Loucy (cell line): Measurements from ENCODE around the gene SLC17A3.

Experiments
- H2AFZ ChIP-seq: fragments of 200-600 bp; sonication (generic); 2 replicates; pipeline ENCODE4 v1.6.0; 2016; ENCODE audit warnings: antibody characterized with exemption, mild to moderate bottlenecking, low read length, moderate library complexity
- H3F3A ChIP-seq: fragments of 200-600 bp; 2 replicates; pipeline ENCODE4 v1.6.0; 2016; ENCODE audit warnings: antibody characterized with exemption, low read depth, mild to moderate bottlenecking
- H3K27me3 ChIP-seq: fragments of 200-600 bp; sonication (generic); 2 replicates; pipeline ENCODE4 v1.6.1; 2014; ENCODE audit warnings: low read length, mild to moderate bottlenecking; ENCODE audit not compliant: insufficient read depth, poor library complexity, severe bottlenecking
- H3K36me3 ChIP-seq: fragments of 200-600 bp; sonication (generic); 2 replicates; pipeline ENCODE4 v1.6.1; 2016; ENCODE audit warnings: low read length; ENCODE audit not compliant: insufficient read depth
- H3K4me1 ChIP-seq: fragments of 200-600 bp; sonication (generic); 2 replicates; pipeline ENCODE4 v1.5.1; 2014; ENCODE audit warnings: low read length, mild to moderate bottlenecking; ENCODE audit not compliant: insufficient read depth, poor library complexity, severe bottlenecking
- H3K4me2 ChIP-seq: fragments of 200-600 bp; sonication (generic); 2 replicates; pipeline ENCODE4 v1.6.0; 2014; ENCODE audit warnings: antibody characterized with exemption, low read length, low read depth, mild to moderate bottlenecking; ENCODE audit not compliant: poor library complexity, severe bottlenecking
- H3K4me3 ChIP-seq: fragments of 200-600 bp; sonication (generic); 2 replicates; pipeline ENCODE4 v1.5.1; 2014; ENCODE audit warnings: low read length, mild to moderate bottlenecking, mixed read lengths; ENCODE audit not compliant: poor library complexity, severe bottlenecking
- H3K79me2 ChIP-seq: fragments of 200-600 bp; sonication (generic); 2 replicates; pipeline ENCODE4 v1.6.1; 2014; ENCODE audit warnings: low read length; ENCODE audit not compliant: insufficient read depth
- H3K9ac ChIP-seq: fragments of 200-600 bp; sonication (generic); 2 replicates; pipeline ENCODE4 v1.6.0; 2014; ENCODE audit warnings: mild to moderate bottlenecking, low read depth, low read length, moderate library complexity; ENCODE audit not compliant: poor library complexity, severe bottlenecking
- H3K9me2 ChIP-seq: fragments of 200-600 bp; sonication (generic); replicated peaks from 2 replicates; pipeline ENCODE4 v1.6.1; 2016; ENCODE audit warnings: low read depth, low read length, mixed read lengths
- H3K9me3 ChIP-seq: fragments of 200-600 bp; sonication (generic); 2 replicates; pipeline ENCODE4 v1.6.1; 2014; ENCODE audit warnings: mild to moderate bottlenecking, antibody characterized with exemption, low read length, low read depth; ENCODE audit not compliant: insufficient read depth
- H4K20me1 ChIP-seq: fragments of 200-600 bp; sonication (generic); 2 replicates; pipeline ENCODE4 v1.6.0; 2014; ENCODE audit warnings: antibody characterized with exemption, low read length, mild to moderate bottlenecking; ENCODE audit not compliant: insufficient read depth, poor library complexity, severe bottlenecking
- EZH2phosphoT487 ChIP-seq: fragments of 200-600 bp; IDR thresholded peaks from 2 replicates; pipeline ENCODE4 v1.6.1; 2018; ENCODE audit warnings: antibody characterized with exemption, mild to moderate bottlenecking, moderate library complexity, borderline replicate concordance
- TF ChIP-seq, protein P1 (sequence below): fragments of 200-600 bp; sonication (generic); conservative IDR thresholded peaks from 2 replicates; pipeline ENCODE4 v1.5.1; 2014; ENCODE audit warnings: mild to moderate bottlenecking, antibody characterized with exemption, low read length

SLC17A3 gene

DNA sequence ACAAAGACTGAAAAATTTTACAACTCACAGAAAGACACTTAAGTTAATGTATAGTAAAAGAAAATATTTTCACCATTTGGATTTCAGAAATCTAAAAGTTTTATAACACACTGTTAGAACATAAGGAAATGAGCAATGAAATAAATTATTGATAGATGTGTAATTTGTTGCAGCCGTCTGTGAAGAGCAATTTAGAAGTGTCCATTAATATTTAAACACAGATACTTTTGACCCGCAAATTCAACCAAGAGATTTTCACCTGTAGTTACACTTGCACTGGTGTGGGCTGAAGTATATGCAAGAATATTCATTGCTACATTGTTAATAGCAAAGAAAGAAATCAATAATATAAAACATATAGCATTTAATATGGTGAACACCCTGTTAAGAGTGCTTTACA lies 14.6 kb upstream of the SLC17A3 start:
- H3K4me1 ChIP-seq = no peaks in the 10 kb centered on the region
- H3K9ac ChIP-seq = no peak overlapping the region
- H3K27me3 ChIP-seq = no peaks in the 10 kb centered on the region
- H3K79me2 ChIP-seq = no peaks in the 10 kb centered on the region
- H3K36me3 ChIP-seq = no peaks in the 10 kb centered on the region
- TF ChIP-seq, protein P1, sequence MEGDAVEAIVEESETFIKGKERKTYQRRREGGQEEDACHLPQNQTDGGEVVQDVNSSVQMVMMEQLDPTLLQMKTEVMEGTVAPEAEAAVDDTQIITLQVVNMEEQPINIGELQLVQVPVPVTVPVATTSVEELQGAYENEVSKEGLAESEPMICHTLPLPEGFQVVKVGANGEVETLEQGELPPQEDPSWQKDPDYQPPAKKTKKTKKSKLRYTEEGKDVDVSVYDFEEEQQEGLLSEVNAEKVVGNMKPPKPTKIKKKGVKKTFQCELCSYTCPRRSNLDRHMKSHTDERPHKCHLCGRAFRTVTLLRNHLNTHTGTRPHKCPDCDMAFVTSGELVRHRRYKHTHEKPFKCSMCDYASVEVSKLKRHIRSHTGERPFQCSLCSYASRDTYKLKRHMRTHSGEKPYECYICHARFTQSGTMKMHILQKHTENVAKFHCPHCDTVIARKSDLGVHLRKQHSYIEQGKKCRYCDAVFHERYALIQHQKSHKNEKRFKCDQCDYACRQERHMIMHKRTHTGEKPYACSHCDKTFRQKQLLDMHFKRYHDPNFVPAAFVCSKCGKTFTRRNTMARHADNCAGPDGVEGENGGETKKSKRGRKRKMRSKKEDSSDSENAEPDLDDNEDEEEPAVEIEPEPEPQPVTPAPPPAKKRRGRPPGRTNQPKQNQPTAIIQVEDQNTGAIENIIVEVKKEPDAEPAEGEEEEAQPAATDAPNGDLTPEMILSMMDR = no peak
- TF ChIP-seq EZH2phosphoT487 = no peak
- no peaks in the 10 kb centered on the region for H4K20me1 ChIP-seq
- no peaks in the 10 kb centered on the region for H3F3A ChIP-seq
- H3K4me3 ChIP-seq = no peak overlapping the region
- no peaks in the 10 kb centered on the region for H3K9me2 ChIP-seq
- H3K4me2 ChIP-seq = no peak overlapping the region
- H3K9me3 ChIP-seq = no peaks in the 10 kb centered on the region
- no peak overlapping the region for H2AFZ ChIP-seq

DNA sequence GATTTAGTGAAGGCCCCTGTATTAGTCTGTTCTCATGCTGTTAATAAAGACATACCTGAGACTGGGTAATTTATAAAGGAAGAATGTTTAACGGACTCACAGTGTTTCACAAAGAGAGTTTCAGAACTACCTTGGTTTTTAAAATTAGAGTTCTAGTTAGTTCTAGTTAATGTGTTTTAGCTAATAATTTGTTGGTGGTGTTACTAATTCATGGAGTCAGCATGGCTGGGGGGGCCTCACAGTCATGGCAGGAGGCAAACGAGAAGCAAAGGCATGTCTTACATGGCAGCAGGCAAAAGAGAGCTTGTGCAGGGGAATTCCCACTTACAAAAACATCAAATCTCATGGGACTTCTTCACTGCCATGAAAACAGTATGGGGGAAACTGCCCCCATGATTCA lies 12.0 kb upstream of the SLC17A3 start:
- no peaks in the 10 kb centered on the region for H3K4me1 ChIP-seq

DNA sequence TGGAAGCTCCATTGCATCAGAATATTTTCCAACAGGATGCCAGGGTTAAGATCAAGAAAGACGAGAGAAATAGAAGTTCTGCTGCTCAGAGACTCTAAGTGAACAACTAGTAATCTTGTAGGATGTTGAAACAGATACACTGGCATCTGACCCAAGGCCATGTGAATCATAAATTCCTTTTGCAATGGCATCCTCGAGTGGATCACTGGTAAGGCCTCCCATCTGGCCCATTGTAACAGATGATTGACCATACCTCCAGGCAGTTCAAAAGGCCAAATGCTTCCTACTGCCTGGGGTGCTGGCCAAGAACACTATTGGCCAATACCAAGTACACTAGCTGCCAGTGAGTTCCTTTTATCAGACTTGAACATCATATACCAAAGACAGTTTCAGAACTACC lies 9.9 kb upstream of the SLC17A3 start:
- Histone ChIP-seq H2AFZ (no peak overlapping the region), H3K9ac (no peak overlapping the region), H4K20me1 (no peaks in the 10 kb centered on the region), H3K4me3 (no peak overlapping the region), H3K9me3 (no peaks in the 10 kb centered on the region), H3K36me3 (no peaks in the 10 kb centered on the region), H3F3A (no peaks in the 10 kb centered on the region), H3K4me1 (no peaks in the 10 kb centered on the region), H3K9me2 (no peaks in the 10 kb centered on the region), H3K27me3 (no peaks in the 10 kb centered on the region), H3K79me2 (no peaks in the 10 kb centered on the region), H3K4me2 (no peak overlapping the region)
- no peak for TF ChIP-seq EZH2phosphoT487
- TF ChIP-seq, protein P1 = no peak

More for the DNA sequence above, 12.0 kb upstream of the SLC17A3 start:
- no peaks in the 10 kb centered on the region for H4K20me1 ChIP-seq
- H2AFZ ChIP-seq = no peak overlapping the region
- H3K4me2 ChIP-seq = no peak overlapping the region
- H3K9me3 ChIP-seq = no peaks in the 10 kb centered on the region
- no peaks in the 10 kb centered on the region for H3K9me2 ChIP-seq
- no peak overlapping the region for H3K9ac ChIP-seq
- H3K4me3 ChIP-seq = no peak overlapping the region
- H3K36me3 ChIP-seq = no peaks in the 10 kb centered on the region
- no peaks in the 10 kb centered on the region for H3K79me2 ChIP-seq
- no peak for TF ChIP-seq EZH2phosphoT487
- TF ChIP-seq, protein P1 = no peak
- no peaks in the 10 kb centered on the region for H3K27me3 ChIP-seq
- no peaks in the 10 kb centered on the region for H3F3A ChIP-seq
